NCI-H69 (cell line): ENCODE measurements around the gene SLC2A4RG.
"Not testable (repeated sequence)": the region's sequence is repeated elsewhere in the genome, so short reads cannot be mapped to it uniquely, and the experiment has no call there.

Experiments used
- DNase-seq: peaks from one replicate; lab custom pipeline; 2025; lab: John Stamatoyannopoulos, UW

The SLC2A4RG gene

DNA sequence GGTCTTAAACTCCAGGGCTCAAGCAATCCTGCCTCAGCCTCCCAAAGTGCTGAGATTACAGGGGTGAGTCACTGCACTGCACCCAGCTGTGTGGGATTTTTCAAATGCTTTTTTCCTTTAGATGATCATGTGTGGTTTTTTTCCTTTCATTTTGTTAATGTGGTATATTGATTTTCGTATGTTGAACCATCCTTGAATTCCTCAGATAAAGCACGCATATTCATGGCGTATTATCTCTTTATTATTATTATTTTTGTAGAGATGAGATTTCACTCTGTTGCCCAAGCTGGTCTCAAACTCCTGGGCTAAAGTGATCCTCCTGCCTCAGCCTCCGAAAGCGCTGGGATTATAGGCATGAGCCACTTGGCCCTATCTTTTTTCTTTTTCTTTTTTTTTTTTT, 24.7 kb upstream of the SLC2A4RG start:
- no peak for DNase-seq

DNA sequence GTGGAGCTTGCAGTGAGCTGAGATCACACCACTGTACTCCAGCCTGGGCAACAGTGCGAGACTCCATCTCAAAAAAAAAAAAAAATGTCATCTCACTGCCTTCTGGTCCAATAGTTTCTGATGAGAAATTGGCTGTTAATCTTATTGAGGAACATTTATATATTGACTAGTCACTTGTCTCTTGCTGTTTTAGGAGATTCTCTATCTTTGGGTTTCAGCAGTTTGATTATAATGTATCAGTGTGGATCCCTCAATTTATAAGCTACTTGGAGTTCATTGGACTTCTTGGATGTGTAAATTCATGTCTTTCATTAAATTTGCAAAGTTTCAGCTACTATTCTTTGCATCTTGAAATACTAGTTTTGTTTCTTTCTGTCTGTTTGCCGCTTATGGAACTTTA, 20.6 kb upstream of the SLC2A4RG start:
- no peak for DNase-seq

DNA sequence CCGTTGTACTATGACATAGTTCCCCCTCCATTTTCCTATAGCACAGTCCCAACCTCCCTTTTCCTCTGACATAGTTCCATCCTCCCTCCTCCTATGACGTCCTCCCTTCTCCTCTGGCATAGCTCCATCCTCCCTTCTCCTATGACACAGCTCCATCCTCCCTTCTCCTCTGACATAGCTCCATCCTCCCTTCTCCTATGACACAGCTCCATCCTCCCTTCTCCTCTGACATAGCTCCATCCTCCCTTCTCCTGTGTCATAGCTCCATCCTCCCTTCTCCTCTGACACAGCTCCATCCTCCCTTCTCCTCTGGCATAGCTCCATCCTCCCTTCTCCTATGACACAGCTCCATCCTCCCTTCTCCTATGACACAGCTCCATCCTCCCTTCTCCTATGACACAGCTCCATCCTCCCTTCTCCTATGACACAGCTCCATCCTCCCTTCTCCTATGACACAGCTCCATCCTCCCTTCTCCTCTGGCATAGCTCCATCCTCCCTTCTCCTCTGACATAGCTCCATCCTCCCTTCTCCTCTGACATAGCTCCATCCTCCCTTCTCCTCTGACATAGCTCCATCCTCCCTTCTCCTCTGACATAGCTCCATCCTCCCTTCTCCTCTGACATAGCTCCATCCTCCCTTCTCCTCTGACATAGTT, 16.5 kb upstream of the SLC2A4RG start:
- not testable (repeated sequence) for DNase-seq

DNA sequence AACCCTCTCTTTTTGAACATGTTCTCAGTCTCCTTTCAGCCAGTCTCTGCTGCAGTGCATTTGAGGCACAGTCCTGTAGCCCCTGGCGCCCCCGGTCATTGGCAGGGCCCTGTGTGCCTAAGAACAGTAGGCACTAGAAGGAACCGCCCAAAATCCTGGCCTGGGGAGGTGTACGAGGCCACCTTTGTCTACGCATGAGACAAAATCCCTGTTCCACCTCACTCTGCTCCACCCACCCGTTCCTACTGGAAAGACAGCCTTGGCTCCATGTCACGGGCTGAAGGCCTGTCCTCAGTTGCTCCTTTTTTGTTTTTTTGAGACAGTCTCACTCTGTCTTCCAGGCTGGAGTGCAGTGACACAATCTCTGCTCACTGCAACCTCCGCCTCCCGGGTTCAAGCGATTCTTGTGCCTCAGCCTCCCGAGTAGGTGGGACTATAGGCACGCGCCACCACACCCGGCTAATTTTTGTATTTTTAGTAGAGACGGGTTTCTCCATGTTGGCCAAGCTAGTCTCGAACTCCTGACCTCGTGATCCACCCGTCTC, 9.3 kb upstream of the SLC2A4RG start:
- DNase-seq, result not testable (repeated sequence)

DNA sequence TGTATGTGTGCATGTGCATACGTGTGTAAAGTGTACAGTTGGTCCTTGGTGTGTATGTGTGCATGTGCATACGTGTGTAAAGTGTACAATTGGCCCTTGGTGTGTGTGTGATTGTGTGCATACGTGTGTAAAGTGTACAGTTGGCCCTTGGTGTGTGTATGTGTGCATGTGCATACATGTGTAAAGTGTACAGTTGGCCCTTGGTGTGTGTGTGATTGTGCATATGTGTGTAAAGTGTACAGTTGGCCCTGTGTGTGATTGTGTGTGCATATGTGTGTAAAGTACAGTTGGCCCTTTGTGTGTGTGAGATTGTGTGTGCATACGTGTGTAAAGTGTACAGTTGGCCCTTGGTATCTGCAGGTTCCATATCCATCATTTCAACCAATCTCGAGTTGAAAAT, 8.2 kb upstream of the SLC2A4RG start:
- DNase-seq, result no peak

DNA sequence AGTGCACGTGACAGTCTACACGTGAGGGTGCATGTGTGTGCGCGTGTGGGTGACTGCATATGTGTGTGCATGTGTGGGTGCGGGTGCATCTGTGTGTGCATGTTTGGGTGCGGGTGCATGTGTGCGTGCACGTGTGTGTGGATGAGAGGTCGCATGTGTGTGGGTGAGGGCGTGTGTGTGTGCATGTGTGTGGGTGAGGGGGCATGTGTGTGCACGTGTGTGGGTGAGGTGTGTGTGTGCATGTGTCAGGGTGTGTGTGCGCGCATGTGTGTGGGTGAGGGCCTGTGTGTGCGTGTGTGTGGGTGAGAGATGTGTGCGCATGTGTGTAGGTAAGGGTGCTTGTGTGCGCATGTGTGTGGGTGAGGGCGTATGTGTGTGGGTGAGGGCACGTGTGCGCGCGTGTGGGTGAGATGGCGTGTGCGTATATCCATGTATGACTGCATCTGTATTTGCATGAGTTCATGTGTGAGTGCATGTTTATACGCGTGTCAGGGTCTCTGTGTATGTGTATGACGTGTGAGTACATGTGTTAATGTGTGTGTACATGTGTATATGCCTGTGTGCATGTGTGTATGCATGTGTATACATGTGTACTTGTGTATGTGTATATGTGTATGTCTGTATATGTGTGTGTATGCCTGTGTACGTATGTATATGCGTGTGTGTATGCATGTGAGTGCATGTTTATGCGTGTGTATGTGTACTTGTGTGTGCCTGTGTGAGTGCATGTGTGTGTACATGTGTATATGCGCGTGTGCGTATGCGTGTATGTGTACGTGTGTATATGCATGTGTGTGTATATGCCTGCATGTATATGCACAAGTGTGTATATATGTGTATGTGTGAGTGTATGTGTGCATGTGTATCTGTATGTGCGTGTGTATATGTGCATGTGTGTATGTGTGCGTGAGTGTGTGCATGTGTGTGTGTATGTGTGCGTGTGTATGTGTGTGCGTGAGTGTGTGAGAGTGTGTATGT, 7.2 kb upstream of the SLC2A4RG start:
- DNase-seq, result no peak

DNA sequence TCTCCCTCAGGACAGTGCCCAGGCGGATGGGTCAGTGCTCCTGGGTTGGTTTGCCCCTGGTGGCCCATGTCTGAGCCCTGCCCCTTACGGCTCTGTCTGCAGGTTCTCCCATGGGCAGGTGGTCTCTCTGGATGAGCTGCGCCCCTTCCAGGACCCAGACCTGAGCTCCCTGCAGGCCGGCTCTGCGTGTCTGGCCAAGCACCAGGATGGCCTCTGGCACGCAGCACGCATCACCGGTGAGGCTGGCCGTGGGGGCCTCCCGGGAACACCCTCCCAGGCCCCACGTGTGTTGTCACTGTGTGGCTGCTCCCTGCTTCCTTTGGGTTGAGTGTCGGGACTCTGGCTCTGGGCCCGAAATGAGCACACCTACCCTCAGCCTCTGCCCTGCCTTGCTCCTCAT, 6.5 kb upstream of the SLC2A4RG start:
- no peak for DNase-seq

DNA sequence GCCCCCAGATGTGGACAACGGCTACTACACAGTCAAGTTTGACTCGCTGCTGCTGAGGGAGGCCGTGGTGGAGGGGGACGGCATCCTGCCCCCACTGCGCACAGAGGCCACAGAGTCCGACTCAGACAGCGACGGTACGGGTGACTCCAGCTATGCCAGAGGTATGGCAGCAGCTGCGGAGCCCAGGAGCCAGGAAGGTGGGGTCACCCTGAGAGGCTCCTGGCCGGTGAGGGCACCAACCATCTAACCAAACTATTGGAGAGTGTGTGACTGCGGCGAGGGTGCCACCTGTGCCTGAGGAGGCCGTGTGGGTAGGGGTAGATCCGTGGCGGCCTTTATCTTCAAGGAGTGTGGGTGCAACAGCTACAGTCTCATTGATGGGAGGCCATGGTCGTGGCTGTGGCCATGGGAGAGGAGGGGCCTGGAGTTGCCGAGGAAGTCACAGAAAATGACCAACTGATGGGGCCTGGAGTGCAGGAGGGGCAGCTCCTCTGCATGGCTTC, 5.9 kb upstream of the SLC2A4RG start:
- no peak for DNase-seq

DNA sequence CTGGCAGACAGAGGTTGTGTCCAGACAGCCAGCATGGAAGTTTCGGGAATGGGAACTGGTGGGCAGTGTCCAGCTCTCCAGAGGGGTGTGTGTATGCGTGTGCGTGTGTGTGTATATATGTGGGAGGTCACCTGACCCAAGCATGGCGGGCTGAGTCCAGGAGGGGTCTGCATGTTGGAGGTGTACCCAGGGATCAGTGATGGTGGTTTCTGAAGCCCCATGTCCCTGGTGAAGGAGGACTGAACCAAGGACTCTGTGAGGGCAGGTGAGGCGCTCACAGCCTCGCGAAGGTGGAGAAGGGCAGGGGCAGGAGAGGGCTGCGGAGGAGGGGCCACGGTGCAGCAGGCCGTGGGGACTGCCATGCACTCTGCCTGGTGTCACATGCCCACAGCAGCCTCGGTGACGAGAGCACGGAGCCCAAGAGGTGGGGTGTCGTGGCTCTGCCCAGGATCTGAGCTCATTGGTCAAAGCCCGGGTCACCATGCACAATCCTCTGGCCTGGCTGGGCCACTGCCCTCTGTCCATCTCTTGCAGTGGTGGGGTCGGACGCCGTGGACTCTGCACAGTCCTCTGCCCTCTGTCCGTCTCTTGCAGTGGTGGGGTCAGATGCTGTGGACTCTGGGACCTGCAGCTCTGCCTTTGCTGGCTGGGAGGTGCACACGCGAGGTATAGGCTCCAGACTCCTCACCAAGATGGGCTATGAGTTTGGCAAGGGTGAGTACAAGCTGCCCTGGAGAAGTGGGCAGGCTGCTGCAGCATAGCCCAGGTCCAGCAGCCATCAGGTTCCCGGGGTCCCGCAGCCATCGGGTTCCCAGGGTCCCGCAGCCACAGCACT, 5.2 kb upstream of the SLC2A4RG start:
- no peak for DNase-seq

DNA sequence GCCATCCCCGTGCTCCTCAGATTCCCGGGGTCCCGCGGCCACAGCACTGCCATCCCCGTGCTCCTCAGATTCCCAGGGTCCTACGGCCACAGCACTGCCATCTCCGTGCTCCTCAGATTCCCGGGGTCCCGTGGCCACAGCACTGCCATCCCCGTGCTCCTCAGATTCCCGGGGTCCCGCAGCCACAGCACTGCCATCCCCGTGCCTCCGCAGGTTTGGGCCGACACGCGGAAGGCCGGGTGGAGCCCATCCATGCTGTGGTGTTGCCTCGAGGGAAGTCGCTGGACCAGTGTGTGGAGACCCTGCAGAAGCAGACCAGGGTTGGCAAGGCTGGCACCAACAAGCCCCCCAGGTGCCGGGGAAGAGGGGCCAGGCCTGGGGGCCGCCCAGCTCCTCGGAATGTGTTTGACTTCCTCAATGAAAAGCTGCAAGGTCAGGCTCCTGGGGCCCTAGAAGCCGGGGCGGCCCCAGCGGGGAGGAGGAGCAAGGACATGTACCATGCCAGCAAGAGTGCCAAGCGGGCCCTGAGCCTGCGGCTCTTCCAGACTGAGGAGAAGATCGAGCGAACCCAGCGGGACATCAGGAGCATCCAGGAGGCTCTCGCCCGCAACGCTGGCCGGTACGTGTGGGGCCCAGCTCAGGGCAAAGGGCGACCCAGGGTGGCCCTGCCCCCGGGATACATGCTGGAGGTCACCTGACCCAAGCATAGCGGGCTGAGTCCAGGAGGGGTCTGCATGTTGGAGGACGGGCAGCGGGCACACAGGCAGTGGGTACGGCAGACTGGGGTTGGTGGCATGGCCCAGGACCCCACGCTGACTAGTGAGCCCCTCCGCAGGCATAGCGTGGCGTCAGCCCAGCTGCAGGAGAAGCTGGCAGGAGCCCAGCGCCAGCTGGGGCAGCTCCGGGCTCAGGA, 4.4 kb upstream of the SLC2A4RG start:
- DNase-seq, result no peak

DNA sequence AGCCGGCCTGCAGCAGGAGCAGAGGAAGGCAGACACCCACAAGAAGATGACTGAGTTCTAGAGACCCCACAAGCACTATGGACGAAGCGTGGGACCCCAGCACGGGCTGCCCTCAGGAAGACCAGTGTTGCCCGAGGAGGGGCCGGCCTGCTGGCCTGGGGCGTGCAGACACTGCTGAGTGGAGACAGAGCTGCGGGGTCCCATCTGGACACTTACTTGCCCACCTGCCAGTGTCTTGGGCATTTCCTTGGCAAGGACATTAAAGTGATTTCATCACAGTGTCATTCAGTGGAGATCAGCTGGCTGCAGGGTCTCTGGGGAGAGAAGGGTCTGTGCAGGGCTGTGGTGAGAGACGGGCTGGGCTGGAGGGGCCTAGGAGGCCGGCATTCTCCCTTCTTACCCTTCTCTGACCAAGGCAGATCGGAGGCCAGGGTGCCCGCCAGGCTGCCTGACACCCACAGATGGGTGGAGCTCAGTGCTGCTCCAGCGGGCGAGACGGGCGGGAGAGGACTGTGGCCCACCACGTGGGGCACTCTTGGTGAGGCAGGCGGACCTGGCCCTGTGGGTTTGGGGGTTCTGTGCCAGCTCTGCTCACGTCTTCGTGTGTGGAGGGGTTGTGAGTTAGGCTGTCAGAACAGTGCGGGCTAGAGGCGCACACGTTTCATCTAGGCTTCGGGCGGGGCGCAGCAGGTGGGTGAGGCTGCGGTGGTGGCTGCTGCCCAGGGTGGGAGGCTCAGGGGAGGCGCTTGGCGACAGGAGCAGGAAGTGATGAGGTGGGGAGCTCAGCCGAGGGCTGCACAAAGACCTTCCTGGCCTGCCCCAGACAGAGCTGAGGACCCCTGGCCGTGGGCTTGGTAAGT, 3.5 kb upstream of the SLC2A4RG start, which contains the start of gene LIME1:
LIME1 (plus strand) TSS at position 806 of the 860 bp plus-strand sequence. CDS start 886 bp downstream, outside the sequence.
- no peak for DNase-seq

DNA sequence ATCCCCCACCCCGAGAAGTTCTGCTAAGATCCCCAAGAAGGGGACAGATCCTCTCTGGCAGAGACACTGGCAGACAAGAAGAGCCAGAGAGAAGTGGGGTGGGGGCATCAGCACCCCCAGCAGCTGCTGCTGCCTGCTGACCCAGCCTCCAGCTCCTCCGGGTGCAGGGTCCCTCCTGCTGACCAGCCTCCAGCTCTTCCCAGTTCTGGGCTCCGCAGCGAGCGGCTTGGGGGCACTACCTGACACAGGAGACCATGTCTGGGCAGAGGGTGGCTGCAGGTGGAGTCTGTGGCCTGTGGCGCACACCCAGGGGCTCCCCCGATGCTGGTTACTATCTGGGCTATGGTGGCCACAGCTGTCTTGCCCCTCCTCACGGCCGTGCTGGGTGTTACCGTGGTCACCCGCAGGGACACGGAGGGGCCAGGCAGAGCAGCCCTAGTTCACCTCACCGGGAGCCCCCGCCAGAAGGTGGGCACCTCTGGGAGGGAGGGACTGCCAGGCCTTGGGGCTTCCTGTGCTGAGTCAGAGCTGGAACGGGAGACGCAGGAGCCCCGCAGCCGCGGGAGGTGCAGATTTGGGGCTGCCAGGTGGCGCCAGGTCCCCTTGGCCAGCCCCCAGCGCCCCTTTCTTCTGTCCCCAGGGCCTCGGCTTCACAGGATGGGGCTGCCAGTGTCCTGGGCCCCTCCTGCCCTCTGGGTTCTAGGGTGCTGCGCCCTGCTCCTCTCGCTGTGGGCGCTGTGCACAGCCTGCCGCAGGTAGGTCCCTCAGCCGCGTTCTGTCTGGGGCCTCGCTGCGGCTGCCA, 2.5 kb upstream of the SLC2A4RG start:
- DNase-seq, result no peak

DNA sequence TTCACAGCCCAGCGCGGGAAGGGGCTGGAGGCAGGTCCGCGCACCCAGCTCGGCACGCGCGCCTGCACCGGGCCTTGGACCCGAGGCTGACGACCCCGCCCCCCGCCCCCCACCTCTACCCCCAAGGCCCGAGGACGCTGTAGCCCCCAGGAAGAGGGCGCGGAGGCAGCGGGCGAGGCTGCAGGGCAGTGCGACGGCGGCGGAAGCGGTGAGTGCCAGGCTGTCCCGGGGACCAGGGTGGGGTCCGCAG, 2.0 kb upstream of the SLC2A4RG start:
- no peak for DNase-seq

DNA sequence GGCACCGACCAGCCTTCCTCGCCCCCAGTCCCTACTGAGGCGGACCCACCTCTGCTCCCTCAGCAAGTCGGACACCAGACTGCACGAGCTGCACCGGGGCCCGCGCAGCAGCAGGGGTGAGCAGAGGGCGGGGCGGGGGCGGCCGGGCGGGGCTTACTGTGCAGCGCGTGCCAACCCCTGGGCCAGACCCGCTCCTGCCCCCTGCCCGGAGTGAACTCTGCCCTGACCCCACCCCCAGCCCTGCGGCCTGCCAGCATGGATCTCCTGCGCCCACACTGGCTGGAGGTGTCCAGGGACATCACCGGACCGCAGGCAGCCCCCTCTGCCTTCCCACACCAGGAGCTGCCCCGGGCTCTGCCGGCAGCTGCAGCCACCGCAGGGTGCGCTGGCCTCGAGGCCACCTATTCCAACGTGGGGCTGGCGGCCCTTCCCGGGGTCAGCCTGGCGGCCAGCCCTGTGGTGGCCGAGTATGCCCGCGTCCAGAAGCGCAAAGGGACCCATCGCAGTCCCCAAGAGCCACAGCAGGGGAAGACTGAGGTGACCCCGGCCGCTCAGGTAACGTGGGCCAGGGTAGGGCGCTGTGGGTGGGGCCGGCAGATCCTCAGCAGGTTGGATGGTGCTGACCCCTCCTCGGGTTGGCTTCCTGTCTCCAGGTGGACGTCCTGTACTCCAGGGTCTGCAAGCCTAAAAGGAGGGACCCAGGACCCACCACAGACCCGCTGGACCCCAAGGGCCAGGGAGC, 1.5 kb upstream of the SLC2A4RG start:
- DNase-seq, result peak; percentile 19

DNA sequence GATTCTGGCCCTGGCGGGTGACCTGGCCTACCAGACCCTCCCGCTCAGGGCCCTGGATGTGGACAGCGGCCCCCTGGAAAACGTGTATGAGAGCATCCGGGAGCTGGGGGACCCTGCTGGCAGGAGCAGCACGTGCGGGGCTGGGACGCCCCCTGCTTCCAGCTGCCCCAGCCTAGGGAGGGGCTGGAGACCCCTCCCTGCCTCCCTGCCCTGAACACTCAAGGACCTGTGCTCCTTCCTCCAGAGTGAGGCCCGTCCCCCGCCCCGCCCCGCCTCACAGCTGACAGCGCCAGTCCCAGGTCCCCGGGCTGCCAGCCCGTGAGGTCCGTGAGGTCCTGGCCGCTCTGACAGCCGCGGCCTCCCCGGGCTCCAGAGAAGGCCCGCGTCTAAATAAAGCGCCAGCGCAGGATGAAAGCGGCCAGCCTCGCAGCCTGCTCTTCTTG, 868 bp upstream of the SLC2A4RG start:
- peak; percentile 35 for DNase-seq

DNA sequence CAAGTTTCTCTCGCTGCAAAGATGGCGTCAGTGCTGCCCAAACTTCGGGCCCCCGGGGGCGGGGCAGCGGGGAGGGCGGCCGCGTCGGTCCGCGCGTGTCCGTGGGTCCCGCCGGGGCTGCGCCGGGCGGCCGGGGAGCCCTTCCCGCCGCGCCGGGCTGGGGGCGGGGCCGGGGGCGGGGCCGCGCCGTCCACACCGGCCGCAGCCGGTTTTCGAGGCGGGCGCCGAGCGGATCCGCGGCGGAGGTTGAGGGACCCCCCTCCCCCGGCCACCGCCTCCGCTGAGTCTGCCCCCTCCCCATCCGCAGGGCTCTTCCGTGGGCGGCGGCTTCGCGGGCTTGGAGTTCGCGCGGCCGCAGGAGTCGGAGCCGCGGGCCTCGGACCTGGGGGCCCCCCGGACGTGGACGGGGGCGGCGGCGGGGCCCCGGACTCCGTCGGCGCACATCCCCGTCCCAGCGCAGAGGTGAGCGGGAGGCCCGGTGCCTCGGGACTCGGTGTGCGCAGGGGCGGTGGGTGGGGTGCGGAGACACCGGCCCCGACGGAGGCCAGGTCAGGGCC, 572 bp downstream of the SLC2A4RG start:
- DNase-seq, result peak; percentile 73

DNA sequence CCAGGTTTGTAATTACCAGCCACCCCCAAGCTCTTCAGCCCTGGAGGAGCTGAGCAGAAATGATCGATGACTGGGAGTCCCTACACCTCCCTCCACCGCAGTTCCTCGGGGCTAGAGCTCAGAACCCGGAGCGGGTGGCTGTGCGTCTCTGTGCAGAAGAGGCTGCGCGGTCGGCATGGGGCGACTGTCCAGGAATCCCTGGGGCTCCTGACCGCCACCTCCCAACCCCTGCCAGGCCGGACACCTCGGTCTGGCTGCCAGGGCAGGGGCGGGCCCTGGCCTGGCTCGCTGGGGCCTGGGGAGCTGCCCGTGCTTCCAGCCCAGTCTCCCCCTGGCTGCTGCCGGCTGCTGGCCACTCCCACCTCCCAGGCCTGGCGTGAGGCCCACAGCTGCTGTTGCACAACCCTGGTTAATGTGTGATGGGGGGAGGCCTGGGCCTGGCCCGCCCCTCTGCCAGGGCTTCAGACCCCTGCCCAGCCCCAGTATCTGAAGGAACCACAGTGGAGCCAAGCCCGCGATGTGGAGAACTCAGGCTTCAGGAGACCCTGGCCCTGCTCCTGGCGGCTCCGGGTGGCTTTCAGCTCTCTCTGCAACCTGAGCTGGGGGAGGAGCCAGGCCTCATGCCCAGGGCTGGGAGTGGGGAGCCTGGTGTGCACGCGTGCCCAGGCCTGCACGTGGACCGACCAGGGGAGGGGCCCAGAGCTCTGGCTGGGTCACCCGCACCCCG, 1.2 kb downstream of the SLC2A4RG start:
- DNase-seq, result peak; percentile 81

DNA sequence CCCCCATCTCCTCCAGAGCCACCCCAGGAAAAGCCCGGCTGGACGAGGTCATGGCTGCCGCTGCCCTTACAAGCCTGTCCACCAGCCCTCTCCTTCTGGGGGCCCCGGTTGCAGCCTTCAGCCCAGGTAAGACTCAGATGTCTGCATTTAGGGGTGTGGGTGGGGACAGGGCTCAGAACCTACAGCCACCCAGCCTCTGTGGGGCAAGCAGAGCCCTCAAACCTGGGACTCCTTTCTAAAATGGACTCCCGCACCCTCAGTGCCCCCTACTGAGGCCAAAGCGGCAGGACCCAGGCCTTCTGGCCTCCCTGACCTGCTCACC, 1.7 kb downstream of the SLC2A4RG start:
- DNase-seq, result no peak
